Ramos (cell line): ENCODE data around the gene ATRNL1.

Experiments
- in situ Hi-C: fragments of 300-500 bp; cut with MboI; formaldehyde crosslinking; loops from one replicate; pipeline ENCODE4 v1.14.3; 2022; ENCODE audit warnings: low sequenced_read_pairs; ENCODE audit not compliant: unreplicated experiment

Gene ATRNL1

DNA sequence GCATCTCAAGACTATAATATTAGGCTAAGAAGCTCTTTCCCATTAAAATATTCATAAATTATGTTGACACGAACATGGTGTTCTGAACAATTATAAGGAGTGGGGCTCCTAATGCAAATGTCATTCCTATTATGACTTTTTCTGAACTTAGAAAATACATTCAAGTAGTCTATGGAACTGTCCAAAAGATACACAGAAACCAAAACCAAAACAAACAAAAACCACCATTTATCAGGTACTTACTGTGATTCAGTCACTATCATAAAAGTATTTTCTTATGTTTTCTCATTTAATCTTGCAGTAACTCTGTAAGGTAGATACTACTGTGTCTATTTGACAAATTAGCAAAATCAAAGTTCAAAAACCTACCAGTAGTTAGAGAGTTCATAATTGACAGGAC is 773.0 kb downstream of the ATRNL1 start:
- in situ Hi-C loops, result no loop called here

DNA sequence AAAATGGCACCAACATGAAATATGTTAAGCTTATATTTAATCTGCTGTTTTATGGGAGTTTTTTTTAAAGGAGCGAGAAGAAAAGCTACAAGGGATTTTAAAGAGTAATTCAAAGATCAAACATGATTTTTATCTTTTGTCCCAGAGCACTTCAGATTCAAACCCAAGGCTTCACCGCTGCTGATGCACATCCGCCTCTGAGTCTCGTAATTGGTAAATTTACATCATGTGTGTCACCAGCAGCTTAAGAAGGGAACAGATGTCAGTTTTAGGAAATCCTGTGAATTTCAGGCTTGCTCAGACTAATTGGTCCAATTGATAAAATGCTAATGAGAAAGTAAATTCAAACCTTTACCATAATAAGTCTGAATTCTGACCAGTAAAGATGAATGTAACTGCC is 773.5 kb downstream of the ATRNL1 start:
- in situ Hi-C loops, result no loop called here

DNA sequence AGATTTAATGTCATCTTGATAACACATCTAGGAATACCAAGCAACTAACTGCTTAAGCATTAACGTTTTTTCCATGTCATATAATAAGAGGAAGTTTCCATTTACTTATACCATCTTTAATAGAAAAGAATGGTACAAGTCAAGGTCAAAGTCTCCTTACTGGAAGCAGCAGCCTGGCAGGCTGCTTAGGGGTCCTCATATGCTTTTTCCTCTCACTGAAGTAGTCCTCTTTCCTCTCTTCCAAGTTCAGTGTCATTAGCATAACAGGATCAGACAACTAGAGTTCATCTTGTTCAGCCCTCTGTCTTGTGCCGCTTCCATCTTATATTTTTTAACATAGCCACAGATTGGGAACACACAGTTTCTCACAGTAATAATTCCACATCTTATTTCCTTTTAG is 774.1 kb downstream of the ATRNL1 start:
- in situ Hi-C loops, result no loop called here

DNA sequence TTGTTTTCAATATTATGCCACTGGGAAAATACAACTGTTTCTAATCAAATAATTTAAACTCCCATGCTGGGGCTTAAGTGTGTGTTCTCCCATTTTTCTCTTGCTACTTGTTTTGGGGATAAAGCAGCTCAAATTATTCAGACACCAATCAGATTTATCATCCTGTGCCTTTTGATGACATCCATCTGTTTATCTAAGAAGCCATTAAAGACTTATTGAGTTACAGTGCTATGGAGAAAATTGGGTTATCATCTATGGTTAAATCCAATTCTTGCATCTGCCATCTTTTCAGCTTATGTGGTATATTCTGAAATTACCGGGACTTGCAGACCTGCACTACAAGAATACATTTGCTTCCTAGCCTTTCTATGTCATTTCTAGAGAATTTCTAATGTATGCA is 778.7 kb downstream of the ATRNL1 start:
- in situ Hi-C loops, result no loop called here

DNA sequence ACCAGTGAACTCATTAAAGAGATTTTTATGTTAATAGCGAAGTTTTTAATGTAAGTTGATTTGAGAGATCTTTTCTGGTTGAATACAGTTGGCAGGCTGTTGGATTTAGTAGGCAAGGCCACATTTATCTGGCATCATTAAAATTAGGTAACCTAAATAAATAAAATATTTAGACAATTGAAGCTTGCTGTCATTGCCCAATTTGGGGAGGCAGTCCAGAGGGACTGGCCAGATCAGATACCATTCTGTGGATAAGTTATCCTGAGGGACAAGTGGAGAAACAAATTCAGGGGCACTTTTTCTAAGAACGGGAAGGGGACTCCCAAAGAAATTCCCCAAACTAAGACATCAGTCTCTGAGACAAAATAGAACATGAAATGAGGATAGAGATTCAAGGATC is 782.0 kb downstream of the ATRNL1 start:
- in situ Hi-C loops, result no loop called here

DNA sequence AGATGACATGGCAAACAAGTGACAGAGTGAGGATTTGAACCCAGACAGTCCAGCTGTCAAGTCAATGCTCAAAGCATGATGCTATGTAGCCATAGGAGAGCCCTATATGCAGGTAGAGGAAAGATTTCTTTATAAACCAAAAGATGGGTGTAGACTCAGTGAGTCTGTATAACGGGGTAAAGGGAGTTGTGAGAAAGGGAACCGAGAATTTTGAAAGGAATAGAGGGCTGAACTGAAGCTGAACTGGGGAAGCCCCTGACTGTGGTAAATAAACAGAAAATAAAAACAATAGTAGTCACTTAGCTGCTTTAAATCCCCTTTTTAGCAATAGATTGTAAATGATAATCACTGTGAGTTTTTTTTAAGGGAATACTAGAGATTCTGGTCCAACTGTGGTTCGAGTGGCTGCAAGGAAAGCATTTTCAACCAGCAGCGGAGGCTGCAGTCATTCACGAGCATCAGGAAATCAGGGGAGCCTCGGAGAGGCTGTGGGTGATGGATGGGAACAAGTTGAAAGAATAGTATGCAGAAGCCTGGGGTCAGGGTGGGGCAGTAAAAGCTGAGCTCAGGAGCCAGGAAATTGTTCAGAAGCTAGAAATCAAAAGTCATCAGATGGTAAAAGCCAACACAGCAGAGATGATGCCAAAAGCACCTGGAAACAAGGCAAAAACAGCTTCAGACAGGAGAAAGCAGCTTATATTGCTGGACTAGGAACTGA is 786.4 kb downstream of the ATRNL1 start:
- in situ Hi-C loops, result no loop called here

DNA sequence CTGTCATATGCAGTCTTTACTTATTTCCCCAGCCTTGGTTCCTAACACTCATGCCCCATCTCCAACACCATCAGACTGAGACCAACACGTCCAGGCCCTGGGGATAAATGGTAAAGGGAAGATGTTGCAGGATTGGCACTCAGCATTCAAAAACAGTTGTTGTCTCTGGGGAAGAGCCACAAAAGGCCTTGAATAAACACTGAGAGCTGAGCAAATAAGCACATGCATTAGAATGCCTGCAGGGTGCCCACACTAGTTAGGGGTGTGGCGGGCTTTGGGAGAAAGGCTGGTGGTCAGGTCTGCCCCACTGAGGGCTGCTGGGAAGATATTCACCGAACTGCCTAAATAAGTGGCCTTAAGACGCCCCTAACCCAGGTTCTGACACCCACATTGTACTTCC is 788.9 kb downstream of the ATRNL1 start:
- in situ Hi-C loops, result no loop called here

DNA sequence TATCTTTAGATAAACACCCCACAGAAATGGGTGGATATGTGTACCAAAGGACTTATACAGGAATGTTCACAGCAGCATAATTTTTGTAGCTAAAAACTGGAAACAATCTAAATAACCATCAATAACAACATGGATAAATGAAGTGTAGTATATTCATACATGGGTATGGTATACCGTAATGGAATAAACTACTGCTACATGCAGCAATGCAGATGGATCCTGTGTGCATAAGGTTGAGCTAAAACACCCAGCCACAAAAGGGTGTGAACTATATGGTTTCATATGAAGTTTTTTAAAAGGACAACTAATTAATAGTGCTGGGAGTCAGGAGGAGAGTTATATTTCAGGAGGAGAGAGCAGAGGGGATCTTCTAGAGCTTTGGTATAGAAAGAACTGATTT is 790.2 kb downstream of the ATRNL1 start:
- in situ Hi-C loops, result no loop called here

DNA sequence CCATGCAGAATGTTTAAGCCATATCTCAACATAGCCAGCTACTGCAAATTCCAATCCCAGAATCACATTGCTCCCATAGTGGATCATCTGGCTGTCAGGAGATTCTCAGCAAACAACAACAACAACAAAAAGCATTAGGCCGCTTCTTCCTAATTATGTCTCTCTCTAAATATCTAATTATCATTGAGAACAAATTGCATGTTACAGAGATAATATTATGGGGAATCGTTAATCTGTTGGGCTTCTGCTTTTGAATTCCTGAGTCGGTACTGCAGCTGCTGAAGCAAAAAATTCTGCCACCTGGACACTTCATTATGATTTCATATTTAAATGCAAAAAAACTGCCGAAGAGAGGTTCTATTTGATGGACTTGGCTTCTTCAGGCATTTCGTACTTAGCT is 791.2 kb downstream of the ATRNL1 start:
- in situ Hi-C loops, result no loop called here

DNA sequence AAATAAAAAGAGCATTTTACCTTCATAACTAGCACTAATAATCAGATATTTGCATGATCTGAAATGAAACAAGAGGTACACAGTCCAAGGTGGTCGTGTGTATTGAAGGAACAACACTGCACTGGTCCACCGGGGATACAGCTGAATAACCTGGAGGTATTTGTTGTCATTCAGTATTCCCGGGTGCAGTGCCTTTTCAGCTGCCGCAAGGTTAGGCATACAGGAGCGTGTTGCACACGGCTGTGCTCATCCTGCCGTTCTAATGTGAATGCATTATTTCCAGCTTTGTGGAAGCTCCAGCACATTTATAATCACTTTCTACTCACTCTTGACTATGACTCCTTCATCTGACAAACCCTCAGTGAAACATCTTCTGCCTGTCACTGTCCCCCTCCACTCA is 802.0 kb downstream of the ATRNL1 start:
- in situ Hi-C loops, result no loop called here

DNA sequence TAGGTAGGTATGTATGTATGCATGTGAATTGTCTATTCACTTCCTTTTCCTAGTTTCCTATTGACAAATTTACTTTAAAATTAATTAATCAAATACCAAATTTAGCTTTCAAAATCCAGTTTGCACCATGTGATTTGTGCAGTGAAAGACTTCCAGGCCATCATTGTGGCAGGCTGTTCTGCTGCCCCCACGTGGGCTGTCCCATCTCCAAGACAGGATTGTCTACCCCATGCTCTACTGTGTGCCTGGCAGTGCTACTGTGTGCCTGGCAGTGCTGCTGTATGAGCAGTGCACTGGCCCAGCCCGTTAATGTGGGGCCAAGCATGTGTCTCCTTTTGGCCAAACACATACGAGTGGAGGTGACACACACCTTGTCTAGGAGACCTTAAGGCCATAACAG is 805.1 kb downstream of the ATRNL1 start:
- in situ Hi-C loops, result no loop called here

DNA sequence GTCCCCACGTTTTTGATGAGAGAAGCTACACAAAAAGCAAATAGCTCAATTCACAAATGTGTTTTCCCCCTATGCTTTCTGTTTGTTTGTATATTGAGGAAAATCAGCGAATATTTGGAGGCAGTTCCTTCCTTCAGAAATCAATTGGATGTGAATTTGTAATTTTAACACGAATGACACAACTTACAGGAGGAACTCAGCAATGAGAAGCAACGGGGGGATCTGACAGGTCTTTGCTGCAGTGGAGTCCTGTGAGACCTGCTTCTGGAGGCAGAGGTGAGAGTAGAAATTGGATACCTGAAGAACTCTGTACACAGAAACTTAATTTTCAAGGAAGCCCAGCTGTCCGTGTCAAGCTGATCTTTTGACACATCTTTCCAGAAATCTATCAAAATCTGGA is 809.4 kb downstream of the ATRNL1 start:
- in situ Hi-C loops, result no loop called here

DNA sequence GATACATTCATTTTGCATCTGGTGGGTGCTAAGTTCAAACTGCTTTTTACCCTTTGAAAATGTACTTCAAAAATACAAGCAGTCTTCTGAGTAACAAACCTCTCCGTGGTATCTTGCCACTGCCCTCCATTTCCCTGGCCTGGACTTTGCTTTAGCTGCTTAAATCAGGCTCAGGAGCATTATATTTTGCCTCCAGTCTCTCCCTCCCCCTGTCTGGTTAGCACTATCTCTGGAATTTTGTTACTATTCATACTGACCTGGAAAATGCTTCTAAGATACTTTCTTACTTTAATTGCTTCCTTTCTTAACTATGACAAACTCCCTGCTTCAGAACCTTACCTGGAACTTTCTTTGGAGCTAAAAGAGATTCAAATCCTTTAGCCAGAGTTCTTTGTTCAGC is 810.0 kb downstream of the ATRNL1 start:
- in situ Hi-C loops, result no loop called here

DNA sequence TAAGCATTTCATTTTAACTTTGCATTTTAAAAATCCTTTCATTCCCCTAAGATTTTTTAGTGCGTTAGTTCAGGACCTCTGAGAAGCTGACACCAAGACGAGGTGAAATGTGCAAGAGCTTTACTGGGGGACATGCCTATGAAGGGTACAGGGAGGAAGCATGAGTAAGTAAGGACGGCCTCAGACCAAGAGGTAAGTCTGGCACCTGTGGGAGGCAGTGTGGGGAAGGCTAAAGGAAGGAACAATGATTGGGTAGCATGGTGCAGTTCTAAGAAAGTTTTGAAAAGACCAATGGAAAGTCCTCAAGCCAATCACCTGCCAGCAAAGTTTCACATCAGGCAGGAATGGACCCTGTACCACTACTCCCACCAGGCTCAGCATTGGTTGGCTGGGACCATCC is 810.7 kb downstream of the ATRNL1 start:
- in situ Hi-C loops, result no loop called here

DNA sequence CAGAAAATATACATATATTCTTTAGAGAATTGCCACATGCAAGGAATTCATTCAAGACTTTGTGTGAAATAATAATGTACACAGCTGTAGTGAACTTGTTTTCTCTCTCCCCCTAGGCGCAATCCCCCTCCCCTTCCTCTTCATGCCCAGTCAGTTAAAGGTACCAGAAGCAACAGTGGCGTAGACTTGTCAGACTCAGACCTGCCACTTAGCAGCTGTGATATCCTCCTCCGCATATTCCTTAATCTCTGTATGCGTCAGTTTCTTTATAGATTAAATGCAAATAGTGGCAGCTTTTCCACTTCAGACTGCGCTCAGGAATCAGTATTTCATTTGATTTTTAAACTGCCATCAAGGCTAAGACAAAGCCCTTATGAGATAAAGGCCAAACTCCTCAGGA is 815.9 kb downstream of the ATRNL1 start:
- in situ Hi-C loops, result no loop called here

DNA sequence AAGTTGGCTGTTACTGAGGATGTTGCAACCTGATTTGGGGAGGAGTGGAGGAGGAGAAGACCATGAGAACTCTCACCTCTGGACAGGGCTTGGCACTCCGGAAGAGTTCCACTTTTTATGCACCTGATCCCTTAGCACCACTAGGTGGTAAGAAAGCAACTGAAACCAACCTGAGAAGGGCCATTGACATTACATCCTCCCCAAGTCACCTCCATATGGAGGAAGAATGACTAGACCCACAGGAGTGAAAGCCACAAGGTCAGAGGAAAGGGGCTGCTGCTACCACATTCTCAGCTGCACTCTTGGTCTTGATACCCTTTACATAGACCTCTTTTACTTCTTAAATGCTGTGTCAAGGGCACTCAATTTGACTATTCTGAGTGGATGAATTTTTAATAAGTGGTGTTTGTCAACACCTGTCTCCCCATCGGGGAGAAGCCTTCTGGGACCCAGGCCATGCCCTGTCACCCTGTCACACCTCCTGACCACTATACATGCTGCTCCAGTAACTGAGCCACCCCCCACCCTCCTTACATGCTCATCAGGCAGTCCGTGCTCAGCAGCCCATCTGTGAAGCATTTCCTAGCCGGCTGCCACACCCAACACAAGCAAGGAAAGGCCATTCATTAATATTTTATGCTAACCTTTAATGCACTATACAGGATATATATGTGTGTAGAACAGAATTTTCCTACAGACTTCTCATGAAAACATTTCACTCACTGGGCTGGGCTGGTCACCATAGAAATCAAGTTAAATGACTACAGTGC is 817.0 kb downstream of the ATRNL1 start:
- in situ Hi-C loops, result no loop called here

DNA sequence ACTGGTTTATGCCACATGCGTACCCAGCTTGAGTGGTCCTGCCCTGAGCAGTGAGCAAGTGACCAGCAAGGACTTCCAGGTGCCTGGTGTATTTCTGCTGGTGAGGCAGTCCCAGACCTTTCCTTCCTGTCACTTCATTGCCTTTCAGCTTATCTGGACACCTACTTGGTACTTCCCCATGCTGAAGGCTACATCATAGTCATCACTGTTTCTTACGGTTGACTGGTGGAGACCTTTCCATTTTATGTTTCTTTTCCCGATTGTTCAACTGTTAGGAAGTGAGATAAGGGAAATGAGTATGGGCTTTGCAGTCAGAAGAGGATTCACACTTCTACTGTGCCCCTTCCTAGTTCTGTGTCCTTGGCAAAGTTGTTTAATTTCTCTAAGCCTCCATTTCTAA is 821.3 kb downstream of the ATRNL1 start:
- in situ Hi-C loops, result no loop called here

DNA sequence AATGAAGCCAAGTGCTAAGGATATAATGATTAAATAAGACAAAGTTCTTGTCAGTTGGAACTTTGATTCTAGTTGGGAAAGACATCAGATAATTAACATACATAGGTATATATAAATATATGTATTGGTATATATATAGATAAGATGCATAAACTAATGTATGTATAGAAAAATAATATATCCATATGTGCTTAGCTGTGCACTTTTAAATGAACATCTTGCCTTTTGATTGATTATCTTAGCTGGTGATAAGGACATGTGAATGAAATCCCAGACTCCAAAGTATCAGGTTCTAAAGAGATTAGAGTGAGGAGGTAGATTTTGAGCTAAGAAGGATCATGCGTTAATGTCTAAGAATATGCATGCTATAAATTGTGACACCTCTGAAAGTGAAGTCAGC is 822.3 kb downstream of the ATRNL1 start:
- in situ Hi-C loops, result no loop called here

DNA sequence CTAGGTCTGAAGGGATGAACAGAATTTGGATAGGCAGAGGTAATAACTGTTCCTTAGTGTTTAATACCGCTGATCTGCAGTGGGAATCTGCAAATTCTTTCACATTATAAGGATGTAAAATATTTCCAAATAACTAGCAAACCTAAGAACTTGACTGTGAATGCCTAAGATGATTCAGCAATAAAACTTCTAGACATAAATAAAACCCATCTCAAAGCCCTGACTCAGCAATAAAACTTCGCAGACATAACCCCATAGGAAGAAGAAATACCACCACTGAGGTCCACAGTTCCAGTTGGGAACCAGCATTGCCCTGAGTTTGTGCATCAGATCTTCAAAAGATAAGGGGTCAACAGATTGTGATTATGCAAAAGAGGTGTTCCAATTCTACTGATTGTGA is 825.6 kb downstream of the ATRNL1 start:
- in situ Hi-C loops, result no loop called here

DNA sequence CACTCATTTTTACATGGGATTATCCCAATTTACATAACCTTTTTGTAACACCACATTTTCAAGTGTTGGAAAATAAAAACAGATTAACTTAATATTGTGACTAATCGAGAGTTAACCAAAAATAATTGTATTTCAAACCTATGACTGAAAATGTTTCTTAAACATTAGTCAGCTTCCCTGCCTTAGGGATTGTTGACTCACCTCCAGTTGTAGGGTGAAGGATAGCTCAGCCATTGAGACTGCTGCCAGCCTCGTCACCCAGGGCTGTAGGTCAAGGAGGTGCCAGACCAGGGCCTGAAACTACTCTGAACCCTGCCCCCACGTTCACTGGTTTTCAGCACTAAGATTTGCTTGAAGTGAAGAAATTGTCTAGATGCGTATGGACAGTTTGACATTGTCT is 828.6 kb downstream of the ATRNL1 start:
- in situ Hi-C loops, result no loop called here

DNA sequence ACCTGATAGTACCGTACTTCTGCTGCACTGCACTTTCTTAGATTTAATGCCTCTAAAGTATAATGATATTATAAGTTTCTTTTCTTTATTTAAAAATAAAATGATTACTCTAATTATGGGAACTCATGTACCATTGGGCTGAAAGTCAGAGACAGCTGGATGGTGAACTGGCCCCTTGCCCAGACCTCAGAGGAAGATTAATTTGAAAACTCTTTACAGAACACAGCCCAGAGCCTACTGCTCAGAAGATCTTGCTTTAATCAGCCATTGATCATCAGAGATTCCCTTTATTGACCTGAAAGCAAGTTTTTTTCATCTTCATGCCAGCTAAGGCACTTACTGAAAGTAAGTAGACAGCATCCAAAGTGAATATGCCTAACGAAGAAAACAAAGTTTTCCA is 838.1 kb downstream of the ATRNL1 start:
- in situ Hi-C loops, result no loop called here

DNA sequence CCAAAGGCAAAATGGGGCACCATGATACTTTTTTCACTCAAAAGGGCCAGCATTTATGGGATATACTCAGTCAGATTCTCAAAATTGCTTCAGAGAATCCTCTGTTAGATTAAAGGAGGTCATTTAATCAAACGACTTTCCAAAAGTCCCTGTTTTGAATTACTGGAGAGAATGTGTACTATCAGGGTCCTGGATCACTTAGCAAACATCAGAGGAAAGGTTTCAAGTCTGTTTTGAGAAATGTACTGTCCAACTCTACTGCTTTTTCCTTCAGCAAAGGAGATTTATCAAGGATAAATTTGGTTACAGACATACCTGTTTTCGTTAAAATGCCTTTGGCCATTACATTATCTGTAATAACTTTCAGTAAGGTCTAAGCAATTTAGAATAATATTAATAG is 838.9 kb downstream of the ATRNL1 start:
- in situ Hi-C loops, result no loop called here
